Epithelial cell of prostate (primary cell): Measurements from ENCODE around the gene OR1F1.

ENCODE experiments used
- DNase-seq: peaks from one replicate; pipeline ENCODE4 v3.0.0-alpha.2; 2011; ENCODE audit warnings: low read depth, low spot score
- H3K27ac ChIP-seq: fragments of 450-650 bp; 2 replicates; pipeline ENCODE4 v1.5.1; 2017; ENCODE audit warnings: mild to moderate bottlenecking

Gene OR1F1

DNA sequence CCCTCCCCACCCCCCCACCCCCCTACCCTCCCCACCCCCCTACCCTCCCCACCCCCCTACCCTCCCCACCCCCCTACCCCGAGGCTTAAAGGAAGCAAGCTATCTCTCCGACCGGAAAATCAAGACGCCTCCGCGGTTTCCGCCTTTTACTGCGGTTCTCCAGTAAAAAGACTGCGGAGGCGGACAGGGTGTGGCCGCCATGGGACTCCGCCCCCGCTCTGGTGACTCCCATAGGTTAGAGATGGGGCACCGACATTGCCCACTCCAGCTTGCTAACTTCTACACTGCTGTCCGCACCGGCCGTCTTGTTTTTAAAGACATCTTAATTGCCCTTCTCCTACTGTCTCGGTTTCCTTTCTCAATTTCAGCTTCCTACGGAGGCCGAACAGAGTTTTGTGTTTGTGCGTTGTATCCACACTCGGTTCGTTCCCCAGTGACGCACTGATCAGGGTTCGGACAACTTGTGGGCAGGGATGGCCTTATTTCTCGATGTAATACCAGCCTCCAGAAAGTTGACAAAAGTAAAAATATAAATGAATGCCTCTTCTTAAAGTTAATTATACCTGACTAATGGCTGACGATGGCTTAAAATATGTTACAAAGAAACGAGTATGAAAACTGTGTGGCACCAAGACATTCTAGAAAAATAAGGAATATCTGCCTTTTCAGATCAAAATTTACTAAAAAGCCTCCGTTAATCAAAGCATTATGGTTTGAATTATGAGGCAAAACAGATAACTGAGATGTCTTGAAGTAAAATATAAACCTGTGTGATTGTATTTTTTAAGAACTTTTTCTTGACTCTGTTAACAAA, 48.1 kb downstream of the OR1F1 start:
- H3K27ac ChIP-seq = no peak overlapping the region
- no peak for DNase-seq

DNA sequence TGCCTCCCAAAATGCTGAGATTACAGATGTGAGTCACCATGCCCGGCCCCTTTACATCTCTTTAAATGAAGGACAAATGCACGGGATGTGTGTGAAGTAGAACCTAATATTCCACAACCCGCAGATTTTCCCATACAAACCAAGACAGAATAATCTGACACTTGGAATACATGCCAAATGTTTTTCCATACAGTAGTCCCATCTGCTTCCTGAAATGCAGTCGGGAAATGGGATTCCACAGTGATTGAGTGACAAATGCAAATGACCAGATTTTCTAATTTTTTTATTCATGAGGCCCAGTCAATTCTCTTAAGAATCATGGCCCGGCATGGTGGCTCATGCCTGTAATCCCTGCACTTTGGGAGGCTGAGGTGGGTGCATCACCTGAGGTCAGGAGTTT, 53.8 kb downstream of the OR1F1 start:
- no peak overlapping the region for H3K27ac ChIP-seq
- DNase-seq = no peak

DNA sequence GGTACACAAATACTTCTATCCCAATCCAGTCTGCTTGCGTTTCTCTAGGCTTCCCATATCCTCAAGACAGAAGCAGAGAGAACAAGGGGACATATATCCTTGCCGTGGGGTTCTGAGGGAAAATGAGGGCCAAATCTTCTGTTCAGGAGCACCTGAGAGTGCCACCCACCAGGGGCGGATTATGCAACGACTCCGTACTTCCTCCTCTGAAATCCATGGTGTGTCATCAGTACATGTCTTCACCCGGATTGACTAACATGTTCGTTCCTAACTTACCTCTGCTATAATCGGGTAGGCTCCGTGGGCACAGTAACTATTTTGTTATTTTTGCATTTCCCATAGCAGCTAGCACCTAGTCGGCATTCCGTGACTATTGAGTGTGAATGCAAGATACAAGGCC, 54.7 kb downstream of the OR1F1 start:
- no peak for DNase-seq
- H3K27ac ChIP-seq = no peak overlapping the region

DNA sequence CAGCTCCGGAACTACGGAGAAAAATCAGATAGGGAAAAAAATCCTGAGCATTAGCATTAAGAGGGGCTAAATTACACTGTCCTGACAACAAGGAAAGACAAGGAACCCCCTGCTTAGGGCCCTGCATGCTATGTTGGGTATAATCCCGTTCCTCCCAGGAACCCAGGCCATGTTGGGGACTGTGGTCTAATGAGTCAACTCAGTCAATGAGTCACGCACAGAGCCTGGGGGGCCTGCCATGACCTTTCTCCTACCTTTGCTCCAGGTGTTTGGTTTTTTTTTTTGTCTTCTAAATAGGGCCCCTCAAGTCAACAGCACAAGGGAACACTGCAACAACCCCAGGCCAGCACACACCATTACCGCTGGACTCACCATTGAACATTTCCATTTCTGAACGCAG, 55.9 kb downstream of the OR1F1 start:
- no peak overlapping the region for H3K27ac ChIP-seq
- DNase-seq = no peak

DNA sequence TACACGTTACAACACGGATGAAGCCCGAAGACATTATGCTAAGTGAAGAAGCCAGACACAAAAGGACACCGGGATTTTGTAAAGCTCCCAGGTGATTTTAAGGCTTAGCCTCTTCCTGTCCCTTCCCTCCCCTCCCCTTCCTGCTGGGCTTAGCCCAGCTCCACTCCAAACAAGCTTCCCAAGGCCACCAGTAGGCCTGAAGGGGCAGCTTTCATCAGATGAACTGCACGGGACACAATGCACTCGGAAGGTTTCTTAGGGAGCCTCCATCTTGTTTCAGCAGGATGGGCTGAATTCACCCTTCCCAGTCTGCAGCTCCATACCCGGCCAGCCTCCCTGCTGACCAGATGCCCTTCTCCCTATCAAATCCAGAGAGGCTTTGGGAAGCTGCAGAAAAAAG, 58.0 kb downstream of the OR1F1 start:
- no peak overlapping the region for H3K27ac ChIP-seq
- no peak for DNase-seq

DNA sequence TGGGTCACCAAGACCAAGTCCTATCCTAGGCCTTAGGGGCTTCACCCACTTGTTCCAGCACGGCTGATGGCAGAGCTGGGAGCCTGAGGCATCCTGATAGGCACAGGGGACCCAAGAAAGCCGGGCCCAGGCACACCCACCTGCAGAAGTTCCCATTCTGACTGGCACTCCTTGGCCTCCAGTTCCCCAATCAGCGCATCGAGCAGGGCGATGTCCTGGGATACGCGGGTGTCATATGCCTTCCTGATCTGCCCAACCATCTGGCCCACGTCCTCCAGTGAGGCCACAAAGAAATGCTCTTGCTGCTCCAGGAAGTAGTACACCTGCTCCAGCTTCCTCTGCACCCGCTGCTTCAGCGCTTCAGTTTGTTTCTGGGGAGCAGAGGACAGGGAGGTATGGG, 58.9 kb downstream of the OR1F1 start:
- DNase-seq = no peak
- H3K27ac ChIP-seq = no peak overlapping the region

DNA sequence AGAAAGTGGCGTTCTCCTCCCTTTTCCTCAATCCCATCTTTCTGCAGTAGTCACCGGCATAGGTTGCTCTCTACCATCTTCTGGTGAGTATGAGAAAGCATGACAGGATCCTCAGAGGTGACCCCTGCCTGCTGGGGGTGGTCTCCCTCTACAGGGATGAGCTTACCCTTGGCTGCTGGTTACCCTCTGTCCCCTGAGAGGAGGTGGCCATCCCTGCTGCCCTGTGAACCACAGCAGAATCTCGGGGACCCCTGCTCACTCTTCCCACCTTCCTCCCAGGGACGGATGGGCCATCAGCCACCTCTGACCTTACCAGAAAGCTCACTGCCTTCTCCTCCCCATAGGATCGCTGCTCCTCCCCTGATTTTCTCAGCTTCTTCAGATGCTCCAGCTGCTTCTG, 60.6 kb downstream of the OR1F1 start:
- no peak overlapping the region for H3K27ac ChIP-seq

DNA sequence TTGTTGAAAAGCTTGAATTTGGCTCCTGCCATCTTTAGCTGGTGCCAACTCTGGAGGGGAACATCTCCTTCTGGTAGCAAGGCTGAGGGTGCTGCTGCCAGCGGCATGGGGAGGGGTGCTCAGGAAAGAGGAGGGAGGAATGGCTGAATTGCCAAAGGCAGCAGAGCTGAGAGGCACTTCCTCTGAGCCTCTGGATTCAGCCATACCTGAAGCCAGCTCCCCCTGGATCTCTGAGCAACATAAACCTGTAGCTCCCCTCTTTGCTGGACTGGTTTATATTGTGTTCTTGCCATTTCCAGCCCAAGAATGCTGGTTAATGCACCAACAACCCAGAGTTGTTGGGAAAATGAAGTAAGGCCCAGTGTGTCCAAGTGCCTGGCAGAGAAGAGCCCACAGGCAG, 61.0 kb downstream of the OR1F1 start:
- H3K27ac ChIP-seq = no peak overlapping the region
- DNase-seq = no peak

More for the DNA sequence above, 60.6 kb downstream of the OR1F1 start:
- no peak for DNase-seq

DNA sequence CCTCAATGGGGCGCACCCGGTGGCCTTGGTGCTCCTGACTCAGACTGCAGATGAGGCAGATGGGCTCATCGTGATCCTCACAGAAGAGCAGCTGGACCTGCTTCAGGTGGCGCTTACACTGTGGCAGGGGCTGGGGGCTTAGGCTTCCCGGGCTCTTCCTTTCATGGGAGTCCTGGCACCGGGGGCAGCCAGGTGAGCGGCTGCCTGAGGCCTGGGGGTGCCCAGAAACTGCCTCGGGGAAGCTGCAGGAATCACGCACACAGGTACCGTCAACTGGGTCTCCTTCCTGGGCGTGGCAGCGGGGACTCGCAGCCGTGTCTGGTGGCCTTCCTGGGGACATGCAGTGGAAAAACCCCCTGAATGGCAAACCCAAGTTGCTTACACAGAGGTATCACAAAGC, 61.4 kb downstream of the OR1F1 start:
- DNase-seq = no peak
- H3K27ac ChIP-seq = no peak overlapping the region

DNA sequence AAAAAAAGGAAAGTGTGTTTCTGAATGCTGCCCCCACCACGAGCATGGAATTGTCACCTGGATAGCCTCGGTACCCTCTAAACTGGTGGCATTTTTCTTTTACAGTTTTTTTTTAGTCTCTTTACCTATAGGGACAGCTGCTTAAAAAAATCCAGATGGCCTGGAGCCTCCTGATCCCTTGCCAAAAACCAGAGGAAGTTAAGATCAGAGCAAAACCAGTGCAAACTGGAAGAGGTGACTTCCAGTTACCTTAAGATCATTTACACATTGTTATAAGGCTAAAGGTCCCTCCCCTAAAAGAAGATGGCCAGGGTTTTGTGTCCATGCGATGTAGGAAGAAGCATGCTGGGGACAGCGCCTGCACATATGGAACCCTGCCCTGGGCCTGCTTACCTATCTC, 65.0 kb downstream of the OR1F1 start:
- no peak for DNase-seq
- H3K27ac ChIP-seq = no peak overlapping the region

DNA sequence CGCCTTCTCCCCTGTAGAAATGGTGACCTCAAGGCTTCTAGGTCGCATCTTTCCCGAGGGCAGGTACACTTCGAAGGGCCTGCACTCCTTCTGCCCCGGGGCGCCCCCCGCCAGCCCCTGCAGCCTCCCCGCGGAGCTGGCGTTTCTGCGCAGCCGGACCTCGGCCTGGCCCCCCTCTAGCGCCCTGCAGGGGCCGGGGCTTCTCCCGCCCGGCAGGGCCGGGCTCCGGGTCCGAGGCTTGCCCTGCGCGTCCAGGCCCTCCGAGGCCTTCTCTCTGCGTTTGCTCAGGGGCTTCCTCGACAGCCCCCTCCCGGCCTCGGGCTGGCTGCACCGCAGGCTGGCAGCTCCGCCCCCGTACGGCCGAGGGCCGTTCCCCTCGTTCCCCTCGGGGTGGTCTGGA, 66.3 kb downstream of the OR1F1 start:
- DNase-seq = no peak

More for the DNA sequence above, 66.3 kb downstream of the OR1F1 start:
- no peak overlapping the region for H3K27ac ChIP-seq
